Bone marrow (tissue), 2 donors: Measurements from ENCODE around the gene SVEP1.
"Not testable (repeated sequence)": the region's sequence is repeated elsewhere in the genome, so short reads cannot be mapped to it uniquely, and the experiment has no call there.

Source experiments
- DNase-seq, 2 donors: peaks; one replicate each; lab custom pipeline; 2025; lab: John Stamatoyannopoulos, UW

The SVEP1 gene

GRCh38 chr9:110579034-110579861, at the start of gene SVEP1:
Gene SVEP1, minus strand, starts transcription at chr9:110579741. Its CDS starts 198 bp downstream, at chr9:110579543.
- no peak for DNase-seq

GRCh38 chr9:110626101-110626829, 46.7 kb upstream of the SVEP1 start:
- DNase-seq = no peak

DNA sequence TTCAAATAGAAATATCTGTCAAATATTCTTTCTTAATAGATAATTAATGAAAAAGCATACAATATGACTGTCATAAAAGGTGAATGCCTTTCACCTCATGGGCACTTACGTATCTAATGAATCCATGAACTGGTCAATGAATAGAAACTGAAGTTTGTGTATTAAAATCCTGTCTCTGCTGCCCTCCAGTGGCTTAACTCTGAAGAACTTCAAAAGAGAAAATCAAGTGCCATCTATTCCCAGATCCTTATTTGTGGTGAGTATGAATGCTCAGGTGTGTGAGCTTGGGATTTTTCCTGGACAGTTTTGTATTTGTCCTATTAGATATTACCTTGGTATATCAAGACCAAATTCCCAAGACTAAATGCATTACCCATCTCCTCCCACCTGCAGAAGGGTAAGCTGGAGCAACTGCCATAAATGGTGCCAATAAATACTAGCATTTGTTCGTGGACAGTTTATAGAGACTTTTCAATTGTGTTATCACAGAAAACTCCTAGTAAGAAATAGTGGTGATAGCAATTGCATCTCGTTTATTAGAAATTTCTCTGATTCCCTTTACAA, 44.0 kb upstream of the SVEP1 start:
- peak in 1 of 2 donors; percentile 49 for DNase-seq

GRCh38 chr9:110622368-110622767, 42.8 kb upstream of the SVEP1 start:
- no peak for DNase-seq

- no peak for DNase-seq
Observed at GRCh38 chr9:110620726-110621125, 41.2 kb upstream of the SVEP1 start.

- no peak for DNase-seq
Observed at GRCh38 chr9:110619831-110620230, 40.3 kb upstream of the SVEP1 start.

DNA sequence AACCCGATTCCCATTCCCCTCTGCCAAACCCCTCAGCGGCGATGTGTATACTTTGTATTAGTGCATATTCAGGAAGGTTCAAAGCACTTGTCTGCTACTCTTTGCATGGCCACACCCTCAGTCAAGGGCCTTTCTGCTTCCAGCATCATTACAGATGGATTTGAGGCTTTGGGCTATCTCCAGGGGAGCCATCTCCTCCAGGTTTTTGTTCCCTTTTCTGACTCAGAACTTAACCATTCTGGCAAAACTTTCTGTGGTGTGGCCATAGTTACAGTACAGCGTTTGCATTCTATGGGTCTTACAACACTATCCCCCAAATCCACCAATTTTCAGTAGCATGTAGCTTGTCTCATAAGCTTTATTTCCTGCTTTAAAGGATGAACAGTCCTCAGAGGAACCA, 36.0 kb upstream of the SVEP1 start:
- DNase-seq = no peak

- DNase-seq = not testable (repeated sequence)
Observed at GRCh38 chr9:110614576-110614975, 35.0 kb upstream of the SVEP1 start.

GRCh38 chr9:110606179-110606790, 26.7 kb upstream of the SVEP1 start:
- no peak for DNase-seq

DNA sequence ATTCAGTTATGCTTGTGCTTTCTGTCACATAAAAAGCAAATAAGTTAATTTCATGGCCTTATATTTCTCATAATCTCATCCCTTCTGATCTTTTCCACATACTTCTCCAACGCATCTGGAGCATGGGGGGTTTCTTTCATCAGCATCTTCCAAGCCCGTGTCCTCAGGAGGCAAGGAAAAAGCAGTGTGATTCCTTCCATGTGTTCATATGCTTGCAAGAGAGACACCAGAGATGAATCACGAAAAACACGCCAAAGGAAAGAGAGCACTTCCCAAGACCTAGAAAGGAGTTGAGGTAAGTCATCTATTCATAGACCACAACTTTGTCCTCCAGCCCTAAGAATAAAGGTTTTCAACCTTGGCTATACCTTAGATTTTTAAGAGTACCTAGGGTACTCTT, 26.0 kb upstream of the SVEP1 start:
- DNase-seq = no peak

- peak in 1 of 2 donors; percentile 8 for DNase-seq
Observed at GRCh38 chr9:110604171-110604601, 24.6 kb upstream of the SVEP1 start.

- DNase-seq = no peak
Observed at GRCh38 chr9:110602281-110602680, 22.7 kb upstream of the SVEP1 start.

GRCh38 chr9:110601098-110601497, 21.6 kb upstream of the SVEP1 start:
- no peak for DNase-seq

DNA sequence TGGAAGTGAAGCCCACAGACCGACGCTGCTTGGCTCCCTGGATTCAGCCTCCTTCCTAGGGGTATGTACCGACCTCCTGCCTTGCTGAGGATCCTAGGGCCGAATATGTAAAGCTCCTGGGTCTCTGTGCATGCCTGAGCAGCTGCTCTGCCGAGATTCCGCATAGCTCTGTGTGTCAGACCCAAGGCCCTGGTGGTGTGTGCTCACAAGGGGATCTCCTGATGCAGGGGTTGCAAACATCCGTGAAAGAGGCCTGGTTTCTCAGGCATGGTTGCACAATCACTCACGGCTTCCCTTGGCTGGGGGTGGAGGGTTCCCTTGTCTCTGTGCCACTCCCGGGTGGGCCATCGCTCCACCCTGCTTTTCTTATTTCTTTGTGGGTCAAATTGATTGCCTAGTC, 19.9 kb upstream of the SVEP1 start:
- no peak for DNase-seq

- DNase-seq = no peak
Observed at GRCh38 chr9:110592044-110592830, 12.7 kb upstream of the SVEP1 start.

- DNase-seq = no peak
Observed at GRCh38 chr9:110591526-110591925, 12.0 kb upstream of the SVEP1 start.

DNA sequence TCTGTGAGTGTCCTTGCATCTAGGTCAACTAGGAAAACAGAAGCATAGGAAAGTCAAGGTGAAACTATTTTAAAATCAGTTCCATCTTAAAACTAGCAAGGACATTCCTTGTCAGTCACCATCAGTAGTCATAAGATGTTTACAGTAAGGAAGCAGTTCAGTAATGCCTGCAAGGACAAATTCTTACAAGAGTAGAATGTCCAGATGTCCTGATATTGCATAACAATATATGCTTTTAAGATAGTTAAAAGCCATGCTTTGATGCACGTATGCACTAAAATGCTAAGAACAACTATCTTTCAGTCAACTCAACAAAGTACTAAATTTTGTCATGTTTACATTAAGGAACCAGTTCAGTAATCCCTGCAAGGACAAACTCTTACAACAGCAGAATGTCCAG, 11.3 kb upstream of the SVEP1 start:
- no peak for DNase-seq

DNA sequence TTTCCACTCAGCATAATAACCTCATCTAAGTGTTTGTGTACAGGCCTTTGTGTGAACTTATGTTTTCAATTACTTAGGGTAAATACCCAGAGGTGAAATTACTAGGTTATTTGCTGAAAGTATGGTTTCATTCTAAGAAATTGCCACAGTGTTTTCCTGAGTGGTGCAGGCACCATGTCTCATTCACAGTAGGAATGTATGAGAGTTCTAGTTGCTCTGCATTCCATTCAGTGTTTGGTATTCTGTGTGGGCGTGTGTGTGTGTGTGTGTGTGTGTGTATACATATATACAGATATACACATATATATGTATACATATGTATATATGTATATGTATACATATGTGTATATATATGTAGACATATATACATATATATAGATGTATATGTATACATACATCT, 8.8 kb upstream of the SVEP1 start:
- no peak for DNase-seq

- no peak for DNase-seq
Observed at GRCh38 chr9:110583237-110583636, 3.7 kb upstream of the SVEP1 start.

- no peak for DNase-seq
Observed at GRCh38 chr9:110582156-110582555, 2.6 kb upstream of the SVEP1 start.

- no peak for DNase-seq
Observed at GRCh38 chr9:110580850-110581249, 1.3 kb upstream of the SVEP1 start.

DNA sequence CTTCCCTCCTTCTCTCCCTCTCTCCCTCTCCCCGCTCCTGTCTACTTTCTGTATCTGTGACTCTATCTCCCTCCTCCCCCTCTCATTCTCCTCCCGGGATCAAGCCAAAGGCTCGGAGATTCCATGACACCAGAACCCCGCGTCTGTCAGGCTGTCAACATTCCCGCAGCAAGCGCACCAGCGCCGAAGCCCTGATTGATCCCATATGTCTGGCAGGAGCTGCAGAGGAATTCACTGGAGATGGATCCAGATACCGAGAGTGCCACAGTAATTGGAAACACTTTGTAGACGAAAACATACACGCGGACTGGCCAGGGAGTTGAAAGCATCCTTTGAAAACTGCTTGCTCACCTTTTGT, 300 bp upstream of the SVEP1 start:
- no peak for DNase-seq
